Stimulated activated CD4-positive, alpha-beta T cell treated with anti-CD3 and anti-CD28 coated beads, Interleukin-4, amount 100 ng/mL, for 4 hours (primary cell): ENCODE data around the gene PRRX1.

Source experiments
- DNase-seq, 2 experiments: peaks; one replicate each; pipeline ENCODE4 v3.0.0-alpha.2; 2020

PRRX1 gene

DNA sequence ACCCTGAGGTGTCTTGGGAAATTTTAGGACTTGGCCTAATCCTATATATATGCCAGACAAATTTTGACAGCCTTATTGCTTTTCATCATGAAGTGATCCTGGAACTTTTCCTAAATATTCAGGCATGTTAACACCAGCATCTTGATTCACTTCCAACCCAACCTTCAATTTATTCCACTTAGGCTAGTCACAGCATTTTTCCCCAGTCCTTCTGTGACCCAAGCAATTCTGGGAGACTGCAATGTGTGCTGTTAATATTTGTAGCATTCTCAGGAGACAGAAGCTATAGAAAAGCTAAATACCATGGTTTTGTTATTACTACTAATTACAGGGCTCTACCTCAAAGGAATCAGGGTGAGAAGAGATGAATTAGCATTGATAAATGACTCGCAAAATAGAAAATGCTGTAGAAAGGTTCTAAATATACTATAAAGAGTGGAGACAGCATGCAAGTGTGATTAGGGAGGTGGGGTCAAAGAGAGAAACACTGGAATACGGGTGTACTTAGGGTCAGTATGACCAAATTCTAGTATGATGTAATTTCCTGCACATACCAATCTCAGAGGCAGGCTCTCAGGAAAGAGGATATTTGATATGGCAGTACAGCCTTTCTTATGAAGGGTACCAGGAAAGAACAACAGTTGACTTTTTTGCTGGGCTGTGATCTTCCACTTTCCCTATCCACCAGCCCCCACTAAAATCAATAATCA, 29.1 kb downstream of the PRRX1 start:
- DNase-seq = no peak

DNA sequence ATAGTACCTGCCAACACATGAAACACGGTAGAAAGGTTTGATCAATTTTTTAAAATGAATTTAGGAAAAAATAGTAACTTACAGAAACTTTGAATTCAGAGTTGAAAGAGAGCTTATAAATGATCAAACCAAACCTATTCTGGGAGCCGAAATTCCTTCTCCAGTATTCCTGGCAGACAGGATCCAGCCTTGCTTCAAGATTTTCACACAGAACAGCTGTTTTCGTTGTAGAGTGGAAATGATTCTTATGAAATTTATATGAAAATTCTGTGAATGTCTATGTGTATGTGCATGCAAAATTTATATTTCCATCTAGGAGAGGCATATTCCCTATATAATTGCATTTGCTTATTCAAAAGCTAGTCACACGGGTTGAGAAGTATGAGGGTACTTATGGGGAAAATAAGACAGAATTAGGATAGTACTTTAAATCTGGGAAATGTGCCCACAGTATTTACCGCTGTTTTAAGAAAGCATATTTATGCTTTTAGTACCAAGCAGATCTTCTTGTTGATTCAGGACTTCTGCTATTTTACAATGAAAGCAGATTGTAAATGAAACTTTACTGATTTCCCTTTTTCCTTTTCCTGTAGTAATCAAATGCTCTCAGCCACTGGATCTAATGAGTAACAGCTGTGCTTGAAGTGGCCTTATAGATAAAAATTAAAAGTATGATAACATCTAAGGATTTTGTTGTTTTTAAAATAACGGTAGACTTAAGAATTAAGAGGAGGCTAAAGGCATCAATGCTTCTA, 30.4 kb downstream of the PRRX1 start:
- DNase-seq = no peak

DNA sequence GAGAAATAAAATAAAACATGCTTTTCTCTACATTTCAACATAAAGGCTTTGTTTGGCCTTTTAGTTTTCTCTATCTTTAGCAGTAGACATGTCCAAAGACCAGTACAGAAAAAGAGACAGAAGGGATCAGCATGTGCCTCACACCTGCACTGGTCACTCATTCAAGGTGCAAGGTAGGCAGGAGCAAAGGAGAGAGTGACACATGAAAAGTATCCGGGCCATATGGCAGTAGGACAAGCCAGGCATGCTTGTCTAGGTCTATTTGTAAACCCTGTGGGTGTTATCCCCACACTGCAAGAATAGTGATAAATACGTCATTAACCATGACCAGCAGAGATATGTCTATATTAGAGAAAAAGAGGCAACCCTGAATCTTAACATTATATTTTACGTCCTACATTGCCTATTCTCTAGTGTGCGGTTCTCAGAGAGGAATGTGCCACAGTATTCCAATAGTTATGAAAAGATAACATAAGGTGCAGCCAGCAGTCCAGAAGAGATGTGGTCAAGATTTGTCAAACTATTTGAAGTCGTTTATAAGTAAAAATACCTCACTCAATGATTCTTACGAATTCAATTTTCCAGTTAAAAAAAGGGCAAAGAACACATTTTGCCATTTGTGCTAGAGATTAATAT, 32.1 kb downstream of the PRRX1 start:
- no peak for DNase-seq

DNA sequence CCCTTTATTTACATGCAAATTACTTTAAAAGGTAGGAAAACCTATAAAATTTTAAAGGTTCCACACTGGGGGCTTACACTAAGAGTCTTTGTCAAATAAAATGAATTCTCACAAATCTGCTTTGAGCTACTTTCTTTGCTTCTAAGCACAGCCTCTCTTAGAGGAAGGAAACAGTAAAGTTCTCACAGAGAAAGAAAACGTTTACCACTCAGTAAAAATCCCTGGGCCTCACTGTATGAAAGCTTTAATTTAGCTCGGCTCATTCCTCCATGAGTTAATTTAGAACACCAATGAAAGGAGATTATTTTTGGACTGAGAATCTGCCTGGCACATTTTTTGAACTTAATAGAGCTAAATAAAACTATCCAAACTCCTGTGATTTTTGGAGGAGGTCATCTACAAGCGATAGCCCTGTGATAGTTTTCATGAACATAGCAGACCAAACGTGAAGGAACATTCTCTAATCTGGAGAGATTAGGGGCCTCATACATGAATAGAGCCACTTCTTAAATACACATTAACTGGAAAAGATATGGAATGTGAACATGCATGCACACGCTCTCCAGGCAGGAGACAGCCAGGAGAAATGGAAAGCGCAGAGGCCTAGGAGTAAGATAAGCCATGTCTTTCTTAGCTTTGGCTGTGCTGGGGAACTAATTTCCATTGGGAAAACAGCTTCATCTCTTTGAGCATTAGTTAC, 32.8 kb downstream of the PRRX1 start:
- DNase-seq = no peak

DNA sequence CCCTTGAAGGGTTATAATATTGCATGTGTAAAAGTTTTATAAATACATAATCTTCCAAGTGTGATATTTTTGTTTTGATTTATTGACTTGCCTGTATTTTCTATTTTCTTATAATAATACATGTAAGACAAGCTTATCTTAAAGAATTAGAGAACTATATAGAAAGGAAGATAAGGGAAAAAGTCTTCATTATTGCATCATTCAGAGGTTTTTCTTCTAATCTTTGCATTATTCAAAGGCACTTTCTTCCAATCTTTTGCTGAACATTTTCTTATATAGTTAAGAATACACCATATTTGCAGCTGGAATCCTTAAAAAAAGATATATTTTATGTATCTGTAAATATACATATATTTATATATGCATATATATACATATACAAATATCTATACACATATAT, 33.4 kb downstream of the PRRX1 start:
- DNase-seq = no peak

DNA sequence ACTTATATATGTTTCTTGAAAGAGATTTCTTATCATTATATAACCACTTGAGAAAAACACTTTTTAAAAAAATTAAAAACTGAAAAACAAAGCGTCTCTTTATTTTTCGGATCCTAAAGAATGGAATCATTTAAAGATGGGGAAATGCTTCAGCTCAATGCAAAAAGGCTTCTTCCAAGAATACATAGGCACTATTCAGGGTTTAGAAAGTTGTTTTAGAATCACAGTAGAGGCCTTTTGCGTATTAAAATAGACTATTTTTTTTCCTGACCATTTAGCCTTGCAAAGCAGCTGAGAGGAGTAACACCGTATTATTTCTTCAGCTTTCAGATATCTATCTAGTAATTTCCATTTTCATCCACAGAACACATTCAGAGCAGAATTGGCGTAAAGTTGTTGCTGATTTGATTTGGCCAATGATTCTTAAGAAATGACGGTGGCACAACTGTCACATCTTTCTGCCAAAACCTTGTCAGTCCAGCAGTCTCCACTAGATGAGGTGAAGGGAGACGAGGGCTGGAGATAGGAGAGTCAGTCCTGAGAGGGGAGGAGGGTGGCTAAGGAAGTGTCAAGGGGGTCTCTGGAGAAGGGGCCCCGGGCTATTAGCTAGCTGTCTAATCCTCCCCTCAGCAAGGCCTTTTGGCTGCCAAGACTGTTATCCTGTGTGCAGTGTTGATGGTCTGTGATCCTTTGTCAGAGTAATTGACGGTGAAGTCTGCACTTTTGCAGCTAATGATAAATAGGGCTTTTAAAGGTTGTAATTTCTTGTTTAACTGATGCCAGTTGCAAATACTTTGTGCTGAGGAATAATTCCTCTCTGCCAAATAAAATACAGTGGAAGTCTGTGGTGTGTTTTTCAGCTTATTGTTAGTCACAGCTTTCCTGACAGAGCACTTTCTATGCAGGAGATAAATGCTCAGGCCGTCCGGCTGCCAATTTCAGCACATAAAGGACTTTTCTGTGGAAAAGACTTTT, 34.7 kb downstream of the PRRX1 start:
- no peak for DNase-seq

DNA sequence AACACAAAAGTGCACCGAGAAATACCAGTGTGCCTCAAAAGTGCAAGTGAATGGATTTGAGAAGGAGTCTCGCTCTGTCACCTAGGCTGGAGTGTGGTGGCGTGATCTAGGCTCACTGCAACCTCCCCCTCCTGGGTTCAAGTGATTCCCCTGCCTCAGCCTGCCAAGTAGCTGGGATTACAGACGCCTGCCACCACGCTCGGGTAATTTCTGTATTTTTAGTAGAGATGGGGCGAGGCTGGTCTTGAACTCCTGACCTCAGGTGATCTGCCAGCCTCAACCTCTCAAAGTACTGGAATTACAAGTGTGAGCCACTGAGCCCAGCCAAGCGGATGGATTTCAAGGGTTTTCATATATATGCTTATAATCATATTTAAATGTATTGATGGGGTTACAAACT, 35.8 kb downstream of the PRRX1 start:
- DNase-seq = no peak

DNA sequence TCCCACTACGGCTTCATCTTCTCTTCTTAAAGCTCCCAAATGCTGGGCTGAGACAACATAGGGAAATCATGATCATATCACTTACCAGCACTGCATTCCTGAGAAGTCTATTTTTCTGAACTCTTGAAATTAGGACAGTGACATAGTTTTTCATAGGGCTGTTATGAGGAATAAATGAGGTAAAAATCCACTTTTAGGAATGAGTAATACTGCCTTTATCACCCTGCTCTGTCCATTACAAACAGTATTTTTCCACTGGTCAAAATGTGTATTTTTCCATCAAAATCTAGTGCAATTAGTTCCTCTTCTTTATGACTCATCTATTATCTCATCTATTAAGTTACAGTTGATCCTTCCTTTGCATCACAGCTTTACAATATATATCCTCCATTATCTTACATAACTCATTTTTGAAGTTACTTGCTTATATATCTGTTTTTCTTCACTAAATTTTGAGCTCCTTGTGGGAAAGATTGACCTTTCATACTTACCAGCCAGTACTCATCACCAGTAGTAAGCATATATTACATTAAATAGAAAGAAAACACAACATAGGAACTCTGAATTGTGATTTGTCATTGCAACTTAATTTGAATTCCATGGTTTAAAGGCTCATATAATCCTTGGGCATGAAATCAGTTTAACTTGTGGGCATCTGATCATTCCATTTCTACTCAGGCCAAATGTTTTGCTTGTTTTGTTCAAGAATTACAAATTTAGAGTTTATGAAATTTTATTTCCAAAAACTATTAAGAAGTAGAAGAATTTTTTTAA, 37.1 kb downstream of the PRRX1 start:
- no peak for DNase-seq

DNA sequence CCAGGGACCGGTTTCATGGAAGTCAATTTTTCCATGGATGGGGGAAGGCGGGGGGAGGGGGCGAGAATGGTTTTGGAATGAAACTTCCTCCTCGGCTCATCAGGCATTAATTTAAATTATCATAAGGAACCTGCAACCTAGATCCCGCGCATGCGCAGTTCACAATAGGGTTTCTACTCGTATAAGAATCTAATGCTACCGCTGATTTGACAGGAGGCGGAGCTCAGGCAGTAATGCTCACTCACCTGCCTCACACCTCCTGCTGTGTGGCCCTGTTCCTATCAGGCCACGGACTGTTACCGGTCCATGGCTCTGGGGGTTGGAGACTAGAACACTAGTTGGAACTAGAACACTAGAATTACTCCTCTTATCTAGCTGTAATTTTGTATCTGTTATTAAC, 38.0 kb downstream of the PRRX1 start:
- DNase-seq = no peak

DNA sequence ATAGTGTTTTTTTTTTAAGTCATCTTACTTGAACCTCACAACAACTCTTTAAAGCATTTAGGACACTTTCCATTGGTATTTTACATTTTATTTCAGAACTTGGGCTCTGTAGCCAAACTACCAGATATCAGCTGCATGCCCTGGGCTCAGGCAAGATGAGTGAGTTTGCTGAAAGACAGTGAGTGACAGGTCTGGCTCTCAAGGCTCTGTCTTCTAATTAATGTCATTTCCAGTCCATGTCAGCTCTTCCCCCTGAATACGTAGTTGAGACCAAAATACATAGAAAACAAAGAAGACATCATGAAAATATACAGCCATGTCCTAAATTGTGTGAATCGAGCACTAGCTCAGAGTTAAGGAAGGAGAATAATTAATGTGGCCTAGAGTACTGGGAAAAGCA, 39.7 kb downstream of the PRRX1 start:
- DNase-seq = no peak

DNA sequence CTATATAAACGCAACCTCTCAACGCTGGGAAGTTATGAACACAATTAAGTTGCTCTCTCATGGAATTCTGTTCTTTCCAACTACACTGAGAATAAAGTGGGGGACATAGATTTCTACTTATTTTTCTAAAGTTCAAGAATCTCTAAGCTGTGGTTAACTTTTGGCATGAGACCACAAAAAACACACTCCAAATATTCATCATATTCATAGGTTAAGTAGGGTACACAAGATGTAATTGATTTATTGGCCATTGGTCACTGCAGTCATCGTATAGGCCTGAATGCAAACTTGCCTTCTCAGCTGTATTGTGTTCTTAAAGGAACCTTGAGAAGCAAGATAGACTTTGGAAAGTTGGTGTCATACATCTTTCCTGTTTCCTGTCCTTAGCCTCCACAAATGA, 40.3 kb downstream of the PRRX1 start:
- no peak for DNase-seq

DNA sequence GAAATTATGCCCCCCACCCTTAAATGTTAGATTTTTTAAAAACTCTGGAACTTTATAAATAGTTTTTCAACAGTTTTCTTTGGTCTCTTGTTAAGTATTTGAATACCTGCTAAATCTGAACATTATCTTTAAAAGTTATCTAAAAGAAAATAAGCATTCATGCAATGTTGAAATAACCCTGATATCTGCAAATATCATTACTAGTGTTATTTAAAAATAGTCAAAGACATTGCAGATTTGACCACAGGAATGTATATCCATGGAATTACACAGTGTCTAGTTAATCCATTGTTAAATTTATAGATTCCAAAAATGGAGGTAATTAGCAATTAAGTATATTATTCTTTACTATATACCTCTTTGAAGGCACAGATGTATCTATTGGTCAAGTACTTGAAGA, 42.0 kb downstream of the PRRX1 start:
- no peak for DNase-seq

DNA sequence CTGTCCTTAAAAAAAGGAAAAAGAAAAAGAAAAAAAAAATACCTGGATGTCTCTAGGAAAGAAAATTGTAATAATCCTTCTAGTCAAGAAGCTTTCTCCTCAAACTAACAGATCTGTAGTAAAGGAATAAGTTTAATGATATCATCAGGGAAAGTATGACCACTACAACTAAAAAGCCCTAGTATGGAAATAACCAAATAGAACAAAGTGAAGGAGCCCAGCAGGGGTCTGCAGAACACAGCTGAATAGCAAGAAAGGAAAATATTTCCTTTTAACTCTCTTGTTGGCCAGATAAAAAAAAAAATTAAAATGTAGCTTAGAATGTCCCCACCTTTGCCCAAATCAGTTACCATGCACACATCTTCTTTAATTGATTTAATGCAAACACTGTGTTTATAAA, 43.2 kb downstream of the PRRX1 start:
- DNase-seq = no peak

DNA sequence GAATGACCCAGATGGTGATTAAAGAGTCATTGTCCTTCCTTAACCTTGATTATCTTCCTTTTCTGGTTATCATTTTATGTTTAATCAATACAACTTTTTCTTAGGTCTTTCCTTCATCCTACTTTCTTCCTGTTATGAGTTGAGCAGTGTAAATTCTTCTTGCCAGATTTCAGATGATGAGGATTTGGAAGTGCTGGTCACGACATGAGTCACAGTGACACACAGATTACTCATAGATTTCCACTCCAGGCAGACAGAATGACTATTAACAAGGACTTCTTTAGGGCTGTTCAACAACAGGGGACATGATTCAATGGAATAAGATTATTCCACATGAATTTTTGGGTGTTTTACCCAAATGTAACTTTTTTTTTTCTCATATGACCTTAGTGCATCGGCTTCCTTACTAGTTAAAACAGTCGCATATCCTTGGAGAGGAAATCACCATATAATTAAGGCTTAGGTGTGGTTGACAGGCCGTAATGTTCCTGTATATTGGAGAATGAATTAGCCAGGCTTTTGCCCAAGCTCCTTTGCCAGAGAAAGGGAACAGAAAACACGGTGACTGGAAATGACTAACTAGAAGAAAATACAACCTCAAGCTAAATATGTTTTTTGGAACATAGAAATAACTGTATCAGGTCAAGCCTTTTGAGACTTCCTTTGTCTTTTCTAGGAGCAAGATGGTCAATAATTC, 44.2 kb downstream of the PRRX1 start:
- no peak for DNase-seq

DNA sequence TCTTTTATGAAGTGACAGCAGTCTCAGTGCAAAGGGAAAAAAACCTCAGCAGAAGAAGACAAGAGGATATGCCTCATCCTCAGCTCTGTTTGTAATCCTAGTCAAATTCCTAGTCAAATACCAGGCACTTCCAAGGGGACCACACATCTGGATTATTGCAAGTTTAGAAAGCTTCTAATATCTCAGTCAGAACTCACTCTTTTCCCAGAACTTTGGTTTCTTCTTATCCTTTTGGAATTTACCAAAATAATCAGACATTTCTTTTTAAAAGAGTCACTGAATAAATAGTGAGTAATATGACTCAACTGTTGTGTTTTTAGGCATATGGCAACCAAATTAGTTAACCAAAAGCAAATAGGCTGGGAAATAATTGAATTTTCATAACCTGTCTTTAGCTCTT, 47.8 kb downstream of the PRRX1 start:
- DNase-seq = no peak

DNA sequence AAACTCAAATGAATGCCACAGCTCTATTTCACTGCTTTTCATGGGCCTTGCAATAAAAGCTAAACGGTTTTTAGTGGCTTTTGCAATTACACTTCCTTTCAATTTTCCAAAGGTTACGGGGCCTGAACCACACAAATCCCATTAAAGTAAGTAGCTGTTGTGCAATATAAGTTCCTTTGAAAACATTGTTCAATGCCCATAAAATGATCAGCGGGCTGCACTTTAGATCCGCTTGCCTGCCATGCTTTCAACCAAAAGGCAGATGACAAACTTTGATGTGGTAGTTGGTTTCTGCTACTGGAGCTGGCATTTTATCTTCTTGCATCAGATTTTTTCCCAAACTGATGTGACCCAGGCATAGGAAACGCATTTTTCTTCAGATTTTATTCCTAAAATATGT, 50.2 kb downstream of the PRRX1 start:
- no peak for DNase-seq

DNA sequence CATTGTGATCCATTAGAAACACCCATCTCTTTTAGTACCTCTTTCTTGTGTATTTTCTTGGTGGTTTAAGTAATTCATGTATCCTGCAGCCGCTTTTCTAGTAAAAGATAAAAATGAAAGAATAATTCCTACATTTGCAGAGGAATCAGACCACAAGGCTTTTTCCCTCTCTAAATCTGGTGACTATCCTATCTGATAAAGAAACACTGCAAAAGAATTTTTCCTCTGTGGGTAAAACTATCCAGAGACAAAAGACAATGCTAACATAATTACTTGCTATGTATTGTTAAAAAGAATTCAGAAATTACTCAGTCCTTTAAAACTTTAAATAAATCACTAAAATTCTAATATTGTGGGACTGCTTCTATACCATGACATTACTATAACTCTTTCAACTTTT, 51.0 kb downstream of the PRRX1 start:
- no peak for DNase-seq

DNA sequence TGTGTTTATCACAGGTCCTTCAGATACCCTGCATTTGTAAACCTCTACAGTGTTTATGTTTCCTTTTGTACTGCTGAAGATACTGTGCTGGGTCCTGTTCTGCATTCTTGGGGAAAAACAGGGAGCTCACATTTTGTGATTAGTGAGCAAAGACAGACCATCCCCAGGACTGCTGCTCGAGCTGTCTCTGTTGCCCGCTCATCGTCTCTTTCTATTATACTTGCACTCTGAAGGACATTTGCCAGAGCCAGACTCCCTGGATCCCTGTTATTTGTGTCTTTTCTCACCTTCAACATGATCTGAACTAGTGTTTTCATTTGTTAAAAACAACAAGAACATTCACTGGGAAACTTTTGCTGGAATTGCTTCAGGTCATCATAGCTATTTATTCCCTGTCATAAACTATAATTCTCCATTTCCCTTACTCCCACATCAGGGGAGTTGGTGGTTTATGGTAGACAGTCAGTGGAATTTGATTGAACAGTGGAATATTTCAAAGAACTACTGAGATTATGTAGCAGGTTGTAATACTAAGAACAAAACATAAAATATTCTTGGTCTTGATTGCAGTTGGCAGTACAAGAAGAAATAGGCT, 53.0 kb downstream of the PRRX1 start:
- no peak for DNase-seq

DNA sequence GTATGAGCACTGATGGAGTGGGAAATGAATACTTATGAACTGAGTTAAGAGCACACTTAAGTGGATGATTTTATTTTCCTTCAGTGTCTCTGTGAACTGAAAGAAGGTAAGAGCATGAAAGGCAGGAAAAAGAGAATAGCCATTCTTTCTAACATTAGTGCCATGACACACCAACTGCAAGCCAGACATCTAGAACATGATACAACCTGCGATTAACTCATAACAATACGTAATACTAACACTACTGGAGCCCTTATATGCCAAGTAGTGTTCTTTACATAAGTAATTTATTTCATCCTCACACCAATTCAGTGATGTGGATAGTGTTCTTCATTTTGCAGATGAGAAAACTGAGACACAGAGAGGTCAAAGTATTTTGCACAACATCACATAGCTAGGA, 56.7 kb downstream of the PRRX1 start:
- DNase-seq = no peak

DNA sequence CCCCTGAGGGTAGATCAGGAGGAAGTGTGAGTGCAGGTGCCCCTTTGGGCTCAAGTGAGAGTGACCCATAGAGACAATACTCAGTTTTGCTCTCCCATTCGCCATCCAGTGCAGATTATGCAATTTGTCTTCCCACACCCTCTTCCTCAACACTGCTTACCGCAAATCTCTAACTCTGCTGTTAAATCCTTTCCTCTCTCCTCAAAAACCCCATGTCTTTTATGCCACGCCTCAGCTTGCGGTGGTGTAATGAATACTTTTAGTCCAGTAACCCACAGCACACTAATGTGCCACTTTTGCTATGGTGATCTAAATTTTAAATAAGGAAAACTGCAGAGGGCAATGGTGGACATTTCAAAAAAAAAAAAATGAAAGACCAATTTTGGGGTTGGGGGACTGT, 57.7 kb downstream of the PRRX1 start:
- no peak for DNase-seq

DNA sequence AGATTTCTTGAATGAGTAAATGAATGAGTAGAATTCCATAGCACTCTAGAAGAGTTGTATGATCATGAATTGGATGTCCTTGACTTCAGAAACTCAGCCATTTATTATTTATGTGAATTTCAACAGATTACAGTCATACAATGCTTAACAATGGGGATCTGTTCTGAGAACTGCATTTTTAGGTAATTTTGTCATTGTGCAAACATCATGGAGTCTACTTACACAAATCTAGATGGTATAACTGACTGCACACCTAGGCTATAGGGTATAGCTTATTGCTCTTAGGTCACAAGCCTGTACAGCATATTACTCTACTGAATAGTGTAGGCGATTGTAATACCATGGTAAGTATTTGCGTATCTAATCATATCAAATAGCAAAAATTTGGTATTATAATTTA, 59.6 kb downstream of the PRRX1 start:
- no peak for DNase-seq
